Psoas muscle (tissue), 8 donors: Measurements from ENCODE around the gene TCL1A. TPM values are rescaled to one million over a fixed set of nuclear protein-coding genes. Genes with fewer than 3 reads are reported as not detected.

Experiments used
- ATAC-seq, 4 donors: fragments of 200-7000 bp; cut with Tn5 transposase; one replicate each; pipeline ENCODE4 v1.9.1; 2020; ENCODE audit warnings: moderate library complexity in 3 of 4, mild to moderate bottlenecking in 2 of 4
- DNase-seq, 2 donors: peaks; one replicate each; pipeline ENCODE4 v3.0.0-alpha.2; 2020
- H3K27ac ChIP-seq: fragments of 200-600 bp; one replicate; pipeline ENCODE4 v1.8.0; 2022
- H3K27me3 ChIP-seq, 3 donors: fragments of 200-600 bp in 1 of 3; one replicate each; pipeline versions ENCODE4 v1.6.1 to v1.8.0; 2013 to 2022; ENCODE audit warnings: low read length in 2 of 3, mild to moderate bottlenecking in 2 of 3, moderate library complexity in 1 of 3; ENCODE audit not compliant: insufficient read depth in 3 of 3
- H3K36me3 ChIP-seq, 2 donors: fragments of 200-600 bp in 1 of 2; one replicate each; pipeline versions ENCODE4 v1.6.1 to v1.8.0; 2013 to 2022; ENCODE audit warnings: low read depth in 1 of 2, mild to moderate bottlenecking in 1 of 2, moderate library complexity in 1 of 2; ENCODE audit not compliant: insufficient read depth in 1 of 2
- H3K4me1 ChIP-seq: fragments of 200-600 bp; one replicate; pipeline ENCODE4 v1.8.0; 2022
- H3K4me3 ChIP-seq: fragments of 200-600 bp; one replicate; pipeline ENCODE4 v1.8.0; 2022; ENCODE audit warnings: mild to moderate bottlenecking
- H3K9me3 ChIP-seq: fragments of 200-600 bp; one replicate; pipeline ENCODE4 v1.8.0; 2022
- WGBS, 3 donors: extraction: QIAGEN DNeasy Blood & Tissue Kit; methylation state at CpG; one replicate each; pipeline versions ENCODE4 v1.1.6 to v1.1.7; 2013; 5-methylcytosine and 5-hydroxymethylcytosine counted together
- intact Hi-C, 2 donors: fragments of 100-400 bp; cut with DNase I; formaldehyde crosslinking; loops; one replicate each; pipeline versions ENCODE4 v1.11.0 to v1.14.2; 2022
- polyA plus RNA-seq, 3 donors: library from polyadenylated mRNA; stranded (reverse); fragments of 200-250 nt; gene quantifications; one replicate each; pipeline ENCODE4 v1.2.3, GENCODE V29; 2013
- total RNA-seq, 4 donors: library from RNA; stranded (reverse); fragmentation: NEBNext Ultra II Directional in 2 of 4; extraction: Animal tissue kit (Norgen Biotek cat#: 25700) in 2 of 4; gene quantifications; one replicate each; pipeline versions ENCODE4 v1.2.1 to v1.2.4, GENCODE V29; 2021 to 2023
- TF ChIP-seq, protein P1 (sequence below): fragments of 200-600 bp; IDR thresholded peaks from one replicate; pipeline ENCODE4 v1.8.0; 2022; ENCODE audit warnings: antibody characterized with exemption
- donor health status: healthy with polysubstance abuse.
- donor health status: DM: no; HTN: no; CAD: no; lungs with moderate emphysema.
- donor health status: Bipolar disorder and iron deficiency.
- donor health status: healthy.
- donor health status: DM: yes; HTN: yes; CAD: no.
- donor health status: DM: no; HTN: no; CAD: no.
- donor health status: DM: no; HTN: no; CAD: no.
- donor health status: DM: yes; HTN: yes; CAD: no.

The TCL1A gene
- total and polyA plus RNA-seq, 7 donors, result 0.05 to 0.48 (median 0.17) TPM; not detected in 4

GRCh38 chr14:95701846-95702221 lies 12.1 kb downstream of the TCL1A start:
- H3K4me1 ChIP-seq, result no peaks in the 10 kb centered on the region
- H3K9me3 ChIP-seq, result no peaks in the 10 kb centered on the region
- H3K27ac ChIP-seq, result no peak overlapping the region
- intact Hi-C loops, result no loop called here
- 6 to 16% (median 14%) methylated on average over 4 of the region's 4 CpGs for WGBS, 3 donors
- DNase-seq (no peak), ATAC-seq (no peak)
- no peak overlapping the region for H3K4me3 ChIP-seq
- TF ChIP-seq, protein P1, sequence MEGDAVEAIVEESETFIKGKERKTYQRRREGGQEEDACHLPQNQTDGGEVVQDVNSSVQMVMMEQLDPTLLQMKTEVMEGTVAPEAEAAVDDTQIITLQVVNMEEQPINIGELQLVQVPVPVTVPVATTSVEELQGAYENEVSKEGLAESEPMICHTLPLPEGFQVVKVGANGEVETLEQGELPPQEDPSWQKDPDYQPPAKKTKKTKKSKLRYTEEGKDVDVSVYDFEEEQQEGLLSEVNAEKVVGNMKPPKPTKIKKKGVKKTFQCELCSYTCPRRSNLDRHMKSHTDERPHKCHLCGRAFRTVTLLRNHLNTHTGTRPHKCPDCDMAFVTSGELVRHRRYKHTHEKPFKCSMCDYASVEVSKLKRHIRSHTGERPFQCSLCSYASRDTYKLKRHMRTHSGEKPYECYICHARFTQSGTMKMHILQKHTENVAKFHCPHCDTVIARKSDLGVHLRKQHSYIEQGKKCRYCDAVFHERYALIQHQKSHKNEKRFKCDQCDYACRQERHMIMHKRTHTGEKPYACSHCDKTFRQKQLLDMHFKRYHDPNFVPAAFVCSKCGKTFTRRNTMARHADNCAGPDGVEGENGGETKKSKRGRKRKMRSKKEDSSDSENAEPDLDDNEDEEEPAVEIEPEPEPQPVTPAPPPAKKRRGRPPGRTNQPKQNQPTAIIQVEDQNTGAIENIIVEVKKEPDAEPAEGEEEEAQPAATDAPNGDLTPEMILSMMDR, result no peak
- H3K36me3 ChIP-seq, result no peaks in the 10 kb centered on the region
- H3K27me3 ChIP-seq, result peaks cover 0 to 21% (median 0%) of the 10 kb centered on the region in 3 donors

DNA sequence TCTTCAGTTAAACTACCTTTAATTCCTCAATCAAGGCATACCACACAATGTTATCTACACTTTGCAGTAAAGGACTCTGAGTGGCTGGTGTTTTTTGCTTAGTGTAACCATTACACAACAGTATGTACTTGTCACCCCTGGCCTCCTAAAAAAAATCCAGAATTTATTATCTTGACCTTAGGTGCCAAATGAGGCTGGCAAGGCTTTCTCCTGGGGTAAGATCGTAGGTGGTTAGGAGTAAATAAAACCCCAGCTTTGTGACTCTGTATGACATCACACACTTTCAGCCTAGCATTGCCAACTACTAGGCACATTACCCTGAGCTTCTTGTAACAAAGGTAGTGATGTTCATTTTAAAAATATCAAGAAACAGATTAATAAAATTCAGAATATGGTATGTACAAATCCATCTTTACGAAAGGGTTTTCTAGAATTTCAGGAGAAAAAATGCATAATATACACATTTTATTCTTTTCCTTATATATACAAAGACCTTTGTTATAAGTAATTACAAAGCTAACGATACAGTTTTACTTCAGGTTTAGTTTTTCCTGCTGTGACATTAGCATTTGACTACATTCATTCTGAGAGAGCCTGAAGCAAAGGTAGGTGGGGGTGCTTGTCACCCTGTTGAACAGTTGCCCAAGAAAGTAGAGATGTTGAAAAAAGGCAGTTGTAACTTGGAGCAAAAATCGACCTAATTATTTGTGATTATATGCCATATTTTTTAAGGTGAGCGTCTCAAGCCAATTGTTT lies 13.5 kb downstream of the TCL1A start:
- H3K27me3 ChIP-seq, result peaks cover 0 to 22% (median 2%) of the 10 kb centered on the region in 3 donors
- 48 to 55% (median 54%) methylated on average over 5 of the region's 5 CpGs for WGBS, 3 donors

GRCh38 chr14:95699412-95699811 lies 14.5 kb downstream of the TCL1A start:
- Histone ChIP-seq H3K9me3 (no peaks in the 10 kb centered on the region), H3K4me1 (no peaks in the 10 kb centered on the region), H3K27ac (no peak overlapping the region), H3K36me3 (no peaks in the 10 kb centered on the region), H3K27me3 (peaks cover 0 to 22% (median 2%) of the 10 kb centered on the region in 3 donors), H3K4me3 (no peak overlapping the region)
- ATAC-seq (no peak), DNase-seq (no peak)
- TF ChIP-seq, protein P1, result no peak
- intact Hi-C loops, result no loop called here
- 52 to 61% (median 56%) methylated on average over 5 of the region's 5 CpGs for WGBS, 3 donors

More for the DNA sequence above, 13.5 kb downstream of the TCL1A start:
- H3K4me1 ChIP-seq, result no peaks in the 10 kb centered on the region
- no peaks in the 10 kb centered on the region for H3K36me3 ChIP-seq
- no peak overlapping the region for H3K4me3 ChIP-seq
- H3K27ac ChIP-seq, result no peak overlapping the region
- no peak for ATAC-seq
- intact Hi-C loops, result no loop called here
- no peak for DNase-seq
- TF ChIP-seq, protein P1, result no peak
- no peaks in the 10 kb centered on the region for H3K9me3 ChIP-seq

DNA sequence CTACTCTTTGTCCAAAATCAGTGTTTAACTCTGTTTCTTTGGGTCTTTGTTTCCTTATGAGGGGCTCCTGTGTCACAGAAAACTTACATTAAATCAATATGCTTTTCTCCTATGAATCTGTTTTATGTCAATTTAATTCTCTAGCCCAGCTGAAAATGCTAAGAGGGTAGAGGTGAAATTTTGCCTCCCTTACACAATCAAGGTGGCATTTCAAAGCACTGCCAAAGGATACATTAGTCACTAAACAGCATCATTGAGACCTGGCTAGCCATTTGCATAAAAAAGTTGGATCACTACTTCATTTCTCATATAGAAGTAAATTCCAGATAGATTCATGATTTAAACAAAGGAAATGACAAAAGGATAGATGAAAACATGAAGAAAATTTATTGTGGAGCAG lies 15.6 kb downstream of the TCL1A start:
- DNase-seq (no peak), ATAC-seq (no peak)
- Histone ChIP-seq H3K4me1 (no peaks in the 10 kb centered on the region), H3K27me3 (peaks cover 0 to 22% (median 2%) of the 10 kb centered on the region in 3 donors), H3K36me3 (no peaks in the 10 kb centered on the region), H3K4me3 (no peak overlapping the region), H3K9me3 (no peaks in the 10 kb centered on the region), H3K27ac (no peak overlapping the region)
- TF ChIP-seq, protein P1, result no peak
- intact Hi-C loops, result no loop called here

DNA sequence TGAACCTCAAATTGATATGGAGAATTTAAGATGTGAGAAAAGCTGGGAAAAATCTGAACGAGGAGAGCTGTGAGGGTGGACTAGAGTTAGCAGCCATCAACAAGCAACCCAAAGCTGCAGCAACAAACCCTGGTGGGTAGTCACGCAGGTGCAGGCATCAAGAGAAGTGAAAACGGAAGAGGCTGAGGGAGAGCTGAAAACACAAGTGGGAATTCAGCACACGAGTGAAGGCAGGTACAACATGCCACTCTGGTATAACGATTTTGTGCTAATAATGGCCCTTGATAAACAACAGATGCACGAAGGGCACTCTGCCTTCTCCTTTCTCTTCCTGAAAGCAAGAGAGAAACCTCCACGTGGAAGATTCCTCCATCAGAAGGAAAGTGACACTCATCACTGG lies 16.2 kb downstream of the TCL1A start:
- intact Hi-C loops, result no loop called here
- Histone ChIP-seq H3K4me1 (no peaks in the 10 kb centered on the region), H3K27ac (no peak overlapping the region), H3K36me3 (no peaks in the 10 kb centered on the region), H3K27me3 (peaks cover 0 to 22% (median 2%) of the 10 kb centered on the region in 3 donors), H3K4me3 (no peak overlapping the region), H3K9me3 (no peaks in the 10 kb centered on the region)
- WGBS, 3 donors, result 52 to 54% (median 54%) methylated on average over 7 of the region's 7 CpGs
- ATAC-seq (no peak), DNase-seq (no peak)
- TF ChIP-seq, protein P1, result no peak
